Mesenchymal stem cell (in vitro differentiated cells and primary cell): ENCODE results near the gene NKX2-2.

Experiments
- DNase-seq: peaks from one replicate; pipeline ENCODE4 v3.0.0-alpha.2; 2013
- H2AFZ ChIP-seq: one replicate; pipeline ENCODE4 v1.6.1; 2013; ENCODE audit warnings: low read depth, mild to moderate bottlenecking, control low read depth, inconsistent platforms, low read length, moderate library complexity
- H2AK5ac ChIP-seq: 2 replicates; pipeline ENCODE4 v1.6.1; 2013; ENCODE audit warnings: low read length, moderate library complexity, mild to moderate bottlenecking, inconsistent platforms; ENCODE audit not compliant: severe bottlenecking
- H2BK120ac ChIP-seq: one replicate; pipeline ENCODE4 v1.6.1; 2013; ENCODE audit warnings: low read depth, mild to moderate bottlenecking, inconsistent platforms, low read length, moderate library complexity
- H2BK12ac ChIP-seq, 2 experiments: one replicate each; pipeline ENCODE4 v1.6.1; 2013; ENCODE audit warnings: inconsistent platforms in 2 of 2, low read length in 2 of 2, mild to moderate bottlenecking in 2 of 2, moderate library complexity in 2 of 2, control low read depth in 1 of 2
- H2BK15ac ChIP-seq: one replicate; pipeline ENCODE4 v1.6.1; 2013; ENCODE audit warnings: mild to moderate bottlenecking, low read depth, inconsistent platforms; ENCODE audit not compliant: poor library complexity, severe bottlenecking
- H2BK5ac ChIP-seq: 2 replicates; pipeline ENCODE4 v1.6.1; 2013; ENCODE audit warnings: low read depth, mild to moderate bottlenecking, low read length, control low read depth, inconsistent platforms; ENCODE audit not compliant: poor library complexity, severe bottlenecking
- H3K14ac ChIP-seq, 2 experiments: one replicate each; pipeline ENCODE4 v1.6.1; 2013; ENCODE audit warnings: inconsistent platforms in 2 of 2, low read length in 2 of 2, control low read depth in 1 of 2, mild to moderate bottlenecking in 1 of 2, moderate library complexity in 1 of 2
- H3K18ac ChIP-seq, 2 experiments: one replicate each; pipeline ENCODE4 v1.6.1; 2013; ENCODE audit warnings: inconsistent platforms in 2 of 2, low read length in 2 of 2, control low read depth in 1 of 2, low read depth in 1 of 2, mild to moderate bottlenecking in 1 of 2
- H3K23ac ChIP-seq, 2 experiments: one replicate each; pipeline ENCODE4 v1.6.1; 2013; ENCODE audit warnings: inconsistent platforms in 2 of 2, low read length in 2 of 2, mild to moderate bottlenecking in 2 of 2, moderate library complexity in 2 of 2, control low read depth in 1 of 2
- H3K27ac ChIP-seq: 2 replicates; pipeline ENCODE4 v1.5.1; 2013; ENCODE audit warnings: mild to moderate bottlenecking, moderate library complexity, low read length, control low read depth, inconsistent platforms; ENCODE audit not compliant: poor library complexity, severe bottlenecking
- H3K27me3 ChIP-seq, 2 experiments: 2 replicates each; pipeline versions ENCODE4 v1.6.1 to v1.7.0; 2013; ENCODE audit warnings: low read length in 2 of 2, mild to moderate bottlenecking in 2 of 2, moderate library complexity in 2 of 2, control low read depth in 1 of 2, inconsistent platforms in 1 of 2; ENCODE audit not compliant: control insufficient read depth in 1 of 2, insufficient read depth in 1 of 2
- H3K36me3 ChIP-seq, 2 experiments: 2 replicates each; pipeline versions ENCODE4 v1.6.1 to v1.7.0; 2013; ENCODE audit warnings: low read length in 2 of 2, control low read depth in 1 of 2, inconsistent platforms in 1 of 2, low read depth in 1 of 2, mild to moderate bottlenecking in 1 of 2; ENCODE audit not compliant: insufficient read depth in 2 of 2, control insufficient read depth in 1 of 2
- H3K4ac ChIP-seq, 2 experiments: one replicate each; pipeline ENCODE4 v1.6.1; 2013; ENCODE audit warnings: inconsistent platforms in 2 of 2, low read length in 2 of 2, mild to moderate bottlenecking in 2 of 2, moderate library complexity in 2 of 2, control low read depth in 1 of 2, low read depth in 1 of 2
- H3K4me1 ChIP-seq: 2 replicates; pipeline ENCODE4 v1.6.1; 2013; ENCODE audit warnings: low read depth, low read length, control low read depth; ENCODE audit not compliant: control insufficient read depth, insufficient read depth
- H3K4me2 ChIP-seq: 2 replicates; pipeline ENCODE4 v1.6.1; 2013; ENCODE audit warnings: low read length, mild to moderate bottlenecking, inconsistent platforms; ENCODE audit not compliant: poor library complexity, severe bottlenecking
- H3K4me3 ChIP-seq, 2 experiments: 2 replicates each; pipeline versions ENCODE4 v1.5.1 to v1.7.0; 2013; ENCODE audit warnings: low read length in 2 of 2, mild to moderate bottlenecking in 2 of 2, control low read depth in 1 of 2, low read depth in 1 of 2; ENCODE audit not compliant: insufficient read depth in 1 of 2
- H3K79me1 ChIP-seq: replicated peaks from 2 replicates; pipeline ENCODE4 v1.6.1; 2013; ENCODE audit warnings: mild to moderate bottlenecking, control low read depth, low read length, inconsistent platforms; ENCODE audit not compliant: poor library complexity, severe bottlenecking
- H3K9ac ChIP-seq: 2 replicates; pipeline ENCODE4 v1.7.0; 2013; ENCODE audit warnings: mild to moderate bottlenecking, low read length, moderate library complexity
- H3K9me3 ChIP-seq: 2 replicates; pipeline ENCODE4 v1.7.0; 2013; ENCODE audit warnings: mild to moderate bottlenecking, low read length; ENCODE audit not compliant: control insufficient read depth
- H4K8ac ChIP-seq: one replicate; pipeline ENCODE4 v1.6.1; 2013; ENCODE audit warnings: inconsistent platforms, mild to moderate bottlenecking, low read length, moderate library complexity
- H4K91ac ChIP-seq: one replicate; pipeline ENCODE4 v1.6.1; 2013; ENCODE audit warnings: mild to moderate bottlenecking, low read length, inconsistent platforms
- WGBS: methylation state at CpG from one replicate; pipeline ENCODE4 v1.1.7; 2013; ENCODE audit warnings: mixed read lengths; 5-methylcytosine and 5-hydroxymethylcytosine counted together

The NKX2-2 gene

DNA sequence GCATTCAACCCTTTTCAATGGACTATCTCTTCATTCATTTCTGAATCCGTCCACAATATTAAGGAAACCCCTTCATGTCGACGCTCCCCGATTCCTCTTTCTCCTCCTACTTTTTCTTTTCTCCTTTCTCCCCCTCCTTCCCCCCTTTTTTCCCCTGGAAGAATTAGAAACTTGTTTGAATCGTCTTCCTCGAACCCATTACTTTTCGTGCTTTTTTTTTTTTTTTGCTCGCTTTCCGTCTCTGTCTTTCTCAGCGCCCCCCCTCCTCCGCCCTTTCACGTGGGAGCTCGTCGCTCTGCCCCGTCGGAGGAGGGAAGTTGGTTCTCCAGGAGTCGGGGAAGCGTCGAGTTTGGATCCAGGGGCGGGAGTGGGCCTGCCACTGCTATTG lies 2.3 kb upstream of the NKX2-2 start:
- under 1% methylated on average over 7 of the region's 20 CpGs for WGBS
- no peak overlapping the region for H2BK15ac ChIP-seq
- no peak overlapping the region for H2AFZ ChIP-seq

DNA sequence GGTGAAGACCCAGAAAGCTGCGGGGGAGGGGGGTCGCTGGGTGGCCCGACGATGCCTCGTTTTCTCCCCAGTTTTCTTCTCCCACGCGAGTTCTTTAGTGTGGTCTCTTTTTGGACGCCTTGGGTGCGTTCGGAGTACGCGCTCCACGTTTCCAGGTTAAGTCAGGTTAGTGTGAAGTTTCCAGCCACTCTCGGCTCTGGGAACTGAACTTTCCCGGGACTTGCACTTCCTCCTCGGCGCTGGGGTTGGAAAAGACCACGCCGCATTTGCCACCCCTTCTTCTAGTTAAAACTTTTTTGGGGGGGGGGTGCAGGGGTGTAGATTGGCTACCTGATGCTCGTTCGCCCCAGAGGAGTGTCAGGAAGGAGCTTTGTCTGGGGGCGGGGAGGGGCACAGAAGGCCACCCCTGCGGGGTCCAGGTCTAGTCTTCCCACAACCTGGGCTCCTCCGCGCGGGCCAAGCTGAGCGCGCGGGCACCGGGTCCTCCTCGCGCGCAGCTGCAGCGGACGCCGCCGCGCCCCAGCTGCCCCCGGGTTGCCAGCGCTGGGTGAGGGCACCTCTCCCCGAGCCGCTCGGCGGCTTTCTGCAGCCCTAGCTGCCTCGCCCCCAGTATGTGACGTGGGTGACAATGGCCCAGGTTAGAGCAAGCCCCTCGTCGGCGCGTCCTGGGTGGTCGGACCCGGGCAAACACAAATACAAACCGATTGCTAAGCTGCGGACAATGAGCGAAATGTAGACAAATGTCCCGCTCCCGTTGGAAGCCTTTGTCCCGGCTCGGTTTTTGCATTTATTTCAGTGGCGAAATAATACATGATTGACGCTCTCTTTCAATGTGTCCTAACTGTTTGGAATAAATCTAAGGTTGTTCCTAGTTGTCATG lies 1.7 kb upstream of the NKX2-2 start:
- Histone ChIP-seq H2BK5ac (no peak overlapping the region), H3K79me1 (no peaks in the 10 kb centered on the region), H2BK15ac (no peak overlapping the region), H2AFZ (no peak overlapping the region), H3K4me1 (peaks cover 25% of the 10 kb centered on the region), H3K27ac (no peak overlapping the region), H3K9me3 (no peaks in the 10 kb centered on the region), H3K27me3 (peaks cover 86 to 94% of the 10 kb centered on the region in 2 experiments), H3K4me3 (no peak overlapping the region), H3K18ac (no peak overlapping the region), H2BK120ac (no peak overlapping the region), H3K9ac (no peak overlapping the region), H3K14ac (no peak overlapping the region), H3K23ac (no peak overlapping the region), H3K36me3 (no peaks in the 10 kb centered on the region), H3K4ac (no peak overlapping the region), H4K91ac (no peak overlapping the region), H2BK12ac (no peak overlapping the region), H3K4me2 (no peak overlapping the region), H2AK5ac (no peak overlapping the region), H4K8ac (no peak overlapping the region)
- WGBS = under 1% methylated on average over 54 of the region's 61 CpGs
- DNase-seq = no peak

More for the DNA sequence above, 2.3 kb upstream of the NKX2-2 start:
- Histone ChIP-seq H4K91ac (no peak overlapping the region), H3K36me3 (no peaks in the 10 kb centered on the region), H2AK5ac (no peak overlapping the region), H3K27me3 (peaks cover 92 to 97% of the 10 kb centered on the region in 2 experiments), H2BK5ac (no peak overlapping the region), H2BK120ac (no peak overlapping the region), H3K79me1 (no peaks in the 10 kb centered on the region), H3K4ac (no peak overlapping the region), H3K23ac (no peak overlapping the region), H3K4me1 (peaks cover 24% of the 10 kb centered on the region), H3K9me3 (no peaks in the 10 kb centered on the region), H2BK12ac (no peak overlapping the region), H3K14ac (no peak overlapping the region), H3K4me3 (no peak overlapping the region), H3K9ac (no peak overlapping the region), H3K4me2 (no peak overlapping the region), H3K18ac (no peak overlapping the region), H3K27ac (no peak overlapping the region), H4K8ac (no peak overlapping the region)
- no peak for DNase-seq

DNA sequence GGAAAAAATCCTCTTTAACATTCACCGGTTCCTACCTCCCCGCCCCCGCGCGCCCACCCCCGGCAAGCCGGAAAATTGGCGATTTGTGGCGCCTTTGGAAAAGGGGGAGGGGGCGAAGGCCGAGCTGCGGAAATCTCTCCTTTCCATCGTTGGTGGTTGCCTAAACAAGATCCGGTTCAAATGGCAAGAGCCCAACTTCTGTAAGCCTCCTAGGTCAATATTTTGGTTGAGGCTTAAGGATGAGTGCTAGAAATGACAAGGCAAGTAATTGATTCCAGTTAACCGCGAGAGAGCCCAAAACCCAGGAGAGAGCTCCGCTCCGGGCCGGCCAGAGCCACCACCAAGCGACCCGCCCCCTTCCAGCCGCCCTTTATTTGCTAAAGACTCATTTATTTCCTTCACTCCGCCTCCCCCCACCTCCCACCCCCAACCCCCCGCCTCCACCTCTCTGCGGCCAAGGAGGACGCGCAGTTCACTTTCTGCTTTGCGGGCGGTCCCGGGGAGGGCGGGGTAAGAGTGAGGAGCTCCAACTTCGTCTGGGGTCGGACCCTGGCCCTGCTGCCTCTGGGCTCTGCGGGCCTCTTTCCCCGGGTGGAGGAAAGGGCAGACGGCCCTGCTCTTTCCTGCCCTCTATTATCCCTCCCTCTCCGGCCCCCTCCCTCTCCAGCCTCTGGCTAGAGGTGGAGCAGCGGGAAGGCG lies 838 bp upstream of the NKX2-2 start:
- H4K8ac ChIP-seq = no peak overlapping the region
- no peak overlapping the region for H2BK15ac ChIP-seq
- no peaks in the 10 kb centered on the region for H3K36me3 ChIP-seq
- H3K4me3 ChIP-seq = no peak overlapping the region
- no peak overlapping the region for H2BK12ac ChIP-seq
- H3K9me3 ChIP-seq = no peaks in the 10 kb centered on the region
- peaks cover 84 to 94% of the 10 kb centered on the region in 2 experiments for H3K27me3 ChIP-seq
- peaks cover 33% of the 10 kb centered on the region for H3K4me1 ChIP-seq
- no peak overlapping the region for H3K27ac ChIP-seq
- under 1% methylated on average over 26 of the region's 39 CpGs for WGBS
- no peak overlapping the region for H3K9ac ChIP-seq
- H3K4me2 ChIP-seq = no peak overlapping the region
- no peak overlapping the region for H2AK5ac ChIP-seq
- no peaks in the 10 kb centered on the region for H3K79me1 ChIP-seq
- no peak overlapping the region for H4K91ac ChIP-seq
- no peak overlapping the region for H3K18ac ChIP-seq
- DNase-seq = no peak
- H2BK5ac ChIP-seq = no peak overlapping the region
- no peak overlapping the region for H3K14ac ChIP-seq
- no peak overlapping the region for H2AFZ ChIP-seq
- no peak overlapping the region for H3K4ac ChIP-seq
- H3K23ac ChIP-seq = no peak overlapping the region
- no peak overlapping the region for H2BK120ac ChIP-seq

GRCh38 chr20:21513181-21513663 lies 642 bp downstream of the NKX2-2 start:
- H3K27me3 ChIP-seq = peaks cover 83 to 94% of the 10 kb centered on the region in 2 experiments
- no peak overlapping the region for H2BK120ac ChIP-seq
- H3K4me1 ChIP-seq = peaks cover 35% of the 10 kb centered on the region
- no peak overlapping the region for H4K91ac ChIP-seq
- H2BK12ac ChIP-seq = no peak overlapping the region
- no peak overlapping the region for H3K14ac ChIP-seq
- no peak overlapping the region for H3K27ac ChIP-seq
- H3K4ac ChIP-seq = no peak overlapping the region
- no peak overlapping the region for H4K8ac ChIP-seq
- no peak overlapping the region for H2AFZ ChIP-seq
- H3K23ac ChIP-seq = peak overlapping the region in 1 of 2 experiments; percentile 23
- H2AK5ac ChIP-seq = no peak overlapping the region
- H3K79me1 ChIP-seq = no peaks in the 10 kb centered on the region
- no peaks in the 10 kb centered on the region for H3K36me3 ChIP-seq
- H3K4me3 ChIP-seq = peak overlapping the region in 1 of 2 experiments; percentile 67
- H3K4me2 ChIP-seq = no peak overlapping the region
- WGBS = 2% methylated on average over 28 of the region's 30 CpGs
- H3K9ac ChIP-seq = no peak overlapping the region
- no peaks in the 10 kb centered on the region for H3K9me3 ChIP-seq
- no peak overlapping the region for H2BK15ac ChIP-seq
- no peak overlapping the region for H2BK5ac ChIP-seq
- no peak overlapping the region for H3K18ac ChIP-seq
- no peak for DNase-seq
